Activated CD4-positive, alpha-beta T cell treated with anti-CD3 and anti-CD28 coated beads, Interleukin-2, amount 10 ng/mL, durations not matched to agents 7 days and 5 days (primary cell): ENCODE data around the gene TMEM139. TPM values are rescaled to one million over a fixed set of nuclear protein-coding genes. Genes with fewer than 3 reads are reported as not detected.

Experiments
- CTCF ChIA-PET: fragments of 350-600 bp; sonication (Branson Sonifier 250); formaldehyde crosslinking; loops from one replicate; lab custom pipeline; 2021; ENCODE audit warnings: antibody characterized with exemption; lab: Charles Lee
- POLR2A ChIA-PET: fragments of 350-600 bp; sonication (Branson Sonifier 250); formaldehyde crosslinking; loops from one replicate; lab custom pipeline; 2021; ENCODE audit warnings: antibody characterized with exemption; lab: Charles Lee
- DNase-seq: peaks from one replicate; pipeline ENCODE4 v3.0.0-alpha.2; 2020
- H3K27ac Mint-ChIP-seq: one replicate; pipeline ENCODE4 v1.8.0; 2021; ENCODE audit warnings: mild to moderate bottlenecking, moderate library complexity, mixed read lengths
- H3K27me3 Mint-ChIP-seq: one replicate; pipeline ENCODE4 v1.8.0; 2021; ENCODE audit warnings: mixed read lengths
- H3K36me3 Mint-ChIP-seq: one replicate; pipeline ENCODE4 v1.8.0; 2021; ENCODE audit warnings: low read depth, mixed read lengths
- H3K4me1 Mint-ChIP-seq: one replicate; pipeline ENCODE4 v1.8.0; 2021; ENCODE audit warnings: mixed read lengths
- H3K4me3 Mint-ChIP-seq: one replicate; pipeline ENCODE4 v1.8.0; 2021; ENCODE audit warnings: mild to moderate bottlenecking, moderate library complexity, mixed read lengths
- H3K9me3 Mint-ChIP-seq: one replicate; pipeline ENCODE4 v1.8.0; 2021; ENCODE audit warnings: mixed read lengths
- total RNA-seq, 2 experiments: library from RNA; stranded (reverse); gene quantifications; one replicate each; pipeline ENCODE4 v1.2.3, GENCODE V29; 2021

Gene TMEM139
- total RNA-seq, 2 experiments from 2014 or later, result 0.29 to 0.57 TPM

DNA sequence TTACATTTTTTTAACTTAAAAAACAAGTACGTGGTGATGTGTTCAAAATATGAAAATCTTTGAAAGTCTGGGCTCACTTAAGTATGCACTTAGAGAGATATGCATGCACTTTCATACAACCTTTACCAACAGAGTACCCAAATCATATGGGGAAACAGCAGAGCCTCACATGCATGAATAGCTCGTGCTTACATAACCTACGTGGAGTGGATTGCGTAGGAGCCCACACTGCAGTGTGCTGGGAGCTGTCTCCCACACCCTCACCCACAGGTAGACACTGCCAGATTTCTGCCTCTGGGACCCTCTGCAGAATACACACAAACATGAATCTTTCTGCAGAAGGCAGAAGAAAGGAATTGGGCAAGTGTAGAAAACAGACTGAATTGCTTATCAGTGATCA is 31.7 kb downstream of the TMEM139 start:
- Mint-ChIP-seq H3K36me3 (peaks cover 20% of the 10 kb centered on the region), H3K9me3 (peaks cover 4% of the 10 kb centered on the region), H3K27me3 (peaks cover 8% of the 10 kb centered on the region), H3K4me1 (peaks cover 15% of the 10 kb centered on the region), H3K27ac (no peak overlapping the region), H3K4me3 (no peak overlapping the region)
- DNase-seq, result no peak
- CTCF ChIA-PET, result interaction anchor here (0.8 to 1.2 kb wide), 5 partner anchors 10 to 64 kb away, joined by 3 to 4 read pairs (median 3); no protein-coding TSS in a partner anchor
- POLR2A ChIA-PET, result no interaction called here

GRCh38 chr7:143318661-143319060 is 33.9 kb downstream of the TMEM139 start:
- Mint-ChIP-seq H3K4me3 (no peak overlapping the region), H3K36me3 (peaks cover 5% of the 10 kb centered on the region), H3K4me1 (peaks cover 6% of the 10 kb centered on the region), H3K27me3 (peaks cover 8% of the 10 kb centered on the region), H3K27ac (no peak overlapping the region), H3K9me3 (no peaks in the 10 kb centered on the region)
- POLR2A ChIA-PET, result no interaction called here
- CTCF ChIA-PET, result interaction anchor here (0.9 to 2.2 kb wide), 3 partner anchors 9 to 103 kb away, joined by 3 to 4 read pairs (median 3); no protein-coding TSS in a partner anchor
- DNase-seq, result no peak

DNA sequence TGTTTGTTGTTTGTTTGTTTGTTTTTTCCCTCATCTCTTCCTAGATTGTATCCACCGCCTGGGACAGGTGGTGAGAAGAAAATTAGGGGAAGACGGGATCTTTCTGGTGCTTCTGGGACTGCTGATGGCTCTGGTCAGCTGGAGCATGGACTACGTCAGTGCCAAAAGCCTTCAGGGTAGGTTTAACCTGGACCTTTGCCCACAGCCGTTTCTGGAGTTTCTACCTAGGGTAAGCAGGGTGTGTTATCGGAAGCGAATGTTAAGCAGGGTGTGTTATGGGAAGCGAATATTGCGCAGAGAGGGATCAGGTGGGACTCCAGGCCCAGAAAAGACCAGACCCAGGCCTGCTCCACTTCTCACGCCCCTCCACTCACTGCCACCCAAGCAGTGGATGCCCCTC is 35.9 kb downstream of the TMEM139 start:
- POLR2A ChIA-PET, result no interaction called here
- DNase-seq, result no peak
- Mint-ChIP-seq H3K27ac (no peak overlapping the region), H3K27me3 (peaks cover 8% of the 10 kb centered on the region), H3K9me3 (no peaks in the 10 kb centered on the region), H3K4me1 (peaks cover 14% of the 10 kb centered on the region), H3K4me3 (no peak overlapping the region), H3K36me3 (no peaks in the 10 kb centered on the region)
- CTCF ChIA-PET, result interaction anchor here (0.6 to 2.2 kb wide), 2 partner anchors 11 to 39 kb away, joined by 3 to 4 read pairs; no protein-coding TSS in a partner anchor

GRCh38 chr7:143321242-143321641 is 36.5 kb downstream of the TMEM139 start:
- H3K27ac Mint-ChIP-seq, result no peak overlapping the region
- CTCF ChIA-PET, result interaction anchor here (0.6 kb wide), 1 partner anchor 33 kb away, joined by 3 read pairs; the partner anchor contains the start of gene CASP2
- no peak overlapping the region for H3K4me3 Mint-ChIP-seq
- H3K36me3 Mint-ChIP-seq, result no peaks in the 10 kb centered on the region
- H3K4me1 Mint-ChIP-seq, result peaks cover 17% of the 10 kb centered on the region
- H3K27me3 Mint-ChIP-seq, result peaks cover 8% of the 10 kb centered on the region
- no peak for DNase-seq
- POLR2A ChIA-PET, result no interaction called here
- H3K9me3 Mint-ChIP-seq, result no peaks in the 10 kb centered on the region

- H3K9me3 Mint-ChIP-seq, result no peaks in the 10 kb centered on the region
- no peaks in the 10 kb centered on the region for H3K36me3 Mint-ChIP-seq
- peaks cover 8% of the 10 kb centered on the region for H3K27me3 Mint-ChIP-seq
- CTCF ChIA-PET, result interaction anchor here (0.6 kb wide), 1 partner anchor 34 kb away, joined by 3 read pairs; the partner anchor contains the start of gene CASP2
- DNase-seq, result no peak
- H3K4me1 Mint-ChIP-seq, result peaks cover 18% of the 10 kb centered on the region
- no peak overlapping the region for H3K27ac Mint-ChIP-seq
- no peak overlapping the region for H3K4me3 Mint-ChIP-seq
- POLR2A ChIA-PET, result no interaction called here
These were observed 37.0 kb downstream of the TMEM139 start for GRCh38 chr7:143321734-143322133.

DNA sequence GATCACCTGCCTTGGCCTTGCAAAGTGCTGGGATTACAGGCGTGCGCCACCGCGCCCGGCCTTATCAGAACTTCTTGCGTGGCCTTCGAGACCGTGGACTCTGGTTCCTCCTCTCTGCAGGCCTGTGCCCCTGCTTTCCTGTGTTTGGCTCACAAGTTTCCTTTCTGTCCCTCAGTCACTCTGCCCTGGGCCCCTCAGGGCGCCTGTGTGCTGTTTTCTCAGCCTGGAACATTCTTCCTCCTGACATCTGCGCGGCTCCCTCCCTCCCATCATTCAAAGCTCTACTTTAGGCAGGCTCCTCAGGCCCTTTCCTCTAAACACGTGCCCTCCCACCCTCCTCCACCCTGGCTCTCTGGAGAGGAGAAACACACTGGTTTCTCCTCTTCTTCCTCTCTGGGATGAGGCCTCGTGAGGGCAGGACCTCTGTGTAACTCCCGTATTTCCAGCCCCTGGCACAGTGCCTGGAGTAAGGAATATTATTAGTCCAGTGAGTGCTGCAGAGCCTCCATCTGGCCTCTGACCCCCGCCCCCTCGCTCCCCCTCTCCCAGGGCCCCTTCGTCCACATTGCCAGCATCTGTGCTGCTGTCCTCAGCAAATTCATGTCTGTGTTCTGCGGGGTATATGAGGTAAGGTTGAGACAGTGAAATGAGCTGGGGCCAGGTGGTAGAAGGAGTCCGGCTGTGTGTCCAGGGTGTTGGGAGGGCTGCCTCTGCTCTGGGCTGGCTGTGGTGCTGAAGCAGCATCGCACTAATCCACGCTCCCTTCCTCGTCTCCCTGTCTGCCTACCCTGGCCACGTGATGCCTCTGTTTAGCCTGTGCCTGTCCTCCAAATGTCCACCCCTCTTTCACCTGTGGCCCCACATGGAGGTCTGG is 38.2 kb downstream of the TMEM139 start:
- Mint-ChIP-seq H3K4me1 (peaks cover 16% of the 10 kb centered on the region), H3K27ac (peak overlapping the region; percentile 10), H3K4me3 (no peak overlapping the region), H3K27me3 (peaks cover 9% of the 10 kb centered on the region), H3K36me3 (no peaks in the 10 kb centered on the region), H3K9me3 (no peaks in the 10 kb centered on the region)
- no peak for DNase-seq
- ChIA-PET CTCF (interaction anchor here (1.7 kb wide), 1 partner anchor 23 kb away, joined by 5 read pairs; no protein-coding TSS in a partner anchor), POLR2A (no interaction called here)

- H3K9me3 Mint-ChIP-seq, result no peaks in the 10 kb centered on the region
- ChIA-PET POLR2A (no interaction called here), CTCF (interaction anchor here (1.5 to 1.7 kb wide), 2 partner anchors 24 to 60 kb away, joined by 4 to 5 read pairs; partner anchors contain the start of gene GSTK1)
- peaks cover 10% of the 10 kb centered on the region for H3K27me3 Mint-ChIP-seq
- no peak overlapping the region for H3K27ac Mint-ChIP-seq
- no peak for DNase-seq
- H3K36me3 Mint-ChIP-seq, result no peaks in the 10 kb centered on the region
- no peak overlapping the region for H3K4me3 Mint-ChIP-seq
- H3K4me1 Mint-ChIP-seq, result peaks cover 16% of the 10 kb centered on the region
These were observed 38.9 kb downstream of the TMEM139 start for GRCh38 chr7:143323653-143324052.

DNA sequence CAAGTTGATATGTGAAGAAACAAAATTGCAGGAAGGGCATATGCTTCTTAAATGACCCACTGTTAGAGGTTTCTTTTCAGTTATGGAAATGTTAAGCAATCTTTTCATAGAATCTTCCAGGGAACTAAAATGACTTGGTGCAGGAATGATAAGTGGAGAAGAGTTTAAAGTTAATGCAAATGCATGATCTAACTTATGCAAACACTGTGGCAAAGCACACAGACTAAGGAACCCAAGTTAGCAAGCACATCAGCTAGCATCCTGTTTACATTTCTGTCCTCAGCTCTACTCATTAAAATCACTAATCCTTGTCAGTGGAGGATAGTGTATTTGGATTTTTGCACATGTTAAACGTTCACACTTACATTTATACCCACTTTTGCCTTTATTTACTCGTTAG is 40.5 kb downstream of the TMEM139 start:
- Mint-ChIP-seq H3K36me3 (no peaks in the 10 kb centered on the region), H3K9me3 (no peaks in the 10 kb centered on the region), H3K27ac (peak overlapping the region; percentile 14), H3K4me3 (no peak overlapping the region), H3K27me3 (peaks cover 7% of the 10 kb centered on the region), H3K4me1 (peaks cover 16% of the 10 kb centered on the region)
- DNase-seq, result no peak
- ChIA-PET POLR2A (no interaction called here), CTCF (interaction anchor here (0.8 to 1.1 kb wide), 3 partner anchors 12 to 55 kb away, joined by 4 to 5 read pairs (median 4); no protein-coding TSS in a partner anchor)

GRCh38 chr7:143327903-143328302 is 43.1 kb downstream of the TMEM139 start:
- no peak overlapping the region for H3K4me3 Mint-ChIP-seq
- ChIA-PET CTCF (interaction anchor here (0.7 to 1.9 kb wide), 2 partner anchors 9 kb away, joined by 3 to 4 read pairs; no protein-coding TSS in a partner anchor), POLR2A (no interaction called here)
- H3K9me3 Mint-ChIP-seq, result no peaks in the 10 kb centered on the region
- H3K4me1 Mint-ChIP-seq, result peaks cover 16% of the 10 kb centered on the region
- no peak for DNase-seq
- no peak overlapping the region for H3K27ac Mint-ChIP-seq
- H3K27me3 Mint-ChIP-seq, result peaks cover 10% of the 10 kb centered on the region
- no peaks in the 10 kb centered on the region for H3K36me3 Mint-ChIP-seq

DNA sequence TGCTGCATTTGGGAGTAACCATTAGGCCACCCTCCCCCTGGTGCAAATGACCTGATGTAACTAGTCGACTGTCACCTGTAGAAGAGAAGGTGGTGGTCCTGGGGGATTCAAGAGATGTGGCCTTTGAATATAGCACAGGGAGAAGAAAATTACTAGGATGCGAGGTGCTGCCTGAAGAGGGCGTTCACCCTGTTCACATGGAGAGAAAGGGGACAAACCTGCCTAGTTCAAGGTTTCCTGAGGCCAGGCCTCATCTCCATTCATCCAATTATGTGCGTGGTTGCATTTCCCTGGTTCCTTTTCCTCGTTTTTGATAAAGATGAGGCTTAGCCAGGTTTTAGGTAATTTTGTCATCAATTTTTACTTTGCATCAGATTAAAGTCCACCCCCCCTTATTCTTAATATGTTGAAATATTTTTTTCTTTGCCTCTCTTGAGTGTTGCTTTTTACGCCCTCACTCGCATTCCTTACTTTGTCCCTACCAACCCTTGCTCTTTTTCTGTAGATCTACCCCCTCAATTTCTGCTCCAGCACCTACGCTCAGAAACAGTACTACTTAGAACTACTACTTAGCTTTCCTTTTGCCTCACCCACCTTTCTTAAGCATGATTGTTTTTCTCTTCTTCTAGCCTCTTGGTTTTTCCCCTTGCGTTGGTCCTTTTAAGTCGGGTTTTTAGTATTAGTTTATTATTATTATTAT is 44.9 kb downstream of the TMEM139 start:
- H3K36me3 Mint-ChIP-seq, result no peaks in the 10 kb centered on the region
- H3K9me3 Mint-ChIP-seq, result no peaks in the 10 kb centered on the region
- no peak overlapping the region for H3K27ac Mint-ChIP-seq
- POLR2A ChIA-PET, result no interaction called here
- CTCF ChIA-PET, result interaction anchor here (1.2 kb wide), 1 partner anchor 93 kb away, joined by 3 read pairs; no protein-coding TSS in a partner anchor
- H3K4me3 Mint-ChIP-seq, result no peak overlapping the region
- H3K27me3 Mint-ChIP-seq, result peaks cover 15% of the 10 kb centered on the region
- H3K4me1 Mint-ChIP-seq, result peaks cover 16% of the 10 kb centered on the region
- no peak for DNase-seq

DNA sequence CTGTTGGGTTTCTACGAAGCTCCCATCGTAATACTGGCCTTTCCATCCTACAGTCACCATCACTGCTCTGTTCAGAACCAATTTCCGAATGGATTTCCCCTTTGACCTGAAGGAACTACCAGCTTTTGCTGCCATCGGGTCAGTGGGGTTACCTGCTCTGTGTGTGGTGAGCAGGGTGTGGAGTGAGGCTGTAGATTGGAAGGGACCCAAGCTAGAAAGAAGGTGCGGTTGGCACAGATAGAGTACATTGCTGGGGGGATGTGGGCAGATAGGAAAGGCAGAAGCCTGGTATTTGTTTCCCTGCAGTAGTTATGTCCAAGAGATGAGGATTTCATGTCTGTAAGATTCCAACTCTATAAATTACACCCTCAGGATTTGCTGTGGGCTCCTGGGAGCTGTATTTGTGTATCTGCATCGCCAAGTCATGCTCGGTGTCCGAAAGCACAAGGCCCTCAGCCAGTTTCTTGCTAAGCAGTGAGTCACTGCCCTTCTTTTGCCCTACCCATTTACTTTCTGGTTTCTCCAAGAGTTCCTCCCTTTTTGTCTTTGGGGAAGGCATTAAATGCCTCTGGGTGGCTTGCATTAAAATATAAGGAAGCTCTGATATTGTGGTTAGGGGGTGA is 46.5 kb downstream of the TMEM139 start:
- DNase-seq, result no peak
- Mint-ChIP-seq H3K36me3 (no peaks in the 10 kb centered on the region), H3K4me1 (peaks cover 2% of the 10 kb centered on the region), H3K27ac (no peak overlapping the region), H3K27me3 (peaks cover 24% of the 10 kb centered on the region), H3K4me3 (no peak overlapping the region), H3K9me3 (no peaks in the 10 kb centered on the region)
- ChIA-PET POLR2A (no interaction called here), CTCF (interaction anchor here (0.6 to 1.3 kb wide), 2 partner anchors 11 to 110 kb away, joined by 3 read pairs; no protein-coding TSS in a partner anchor)

- Mint-ChIP-seq H3K9me3 (no peaks in the 10 kb centered on the region), H3K4me1 (no peaks in the 10 kb centered on the region), H3K27me3 (peaks cover 37% of the 10 kb centered on the region), H3K27ac (no peak overlapping the region), H3K4me3 (no peak overlapping the region), H3K36me3 (no peaks in the 10 kb centered on the region)
- DNase-seq, result no peak
- CTCF ChIA-PET, result interaction anchor here (0.7 to 2.4 kb wide), 3 partner anchors 11 to 576 kb away, joined by 3 to 10 read pairs (median 7); no protein-coding TSS in a partner anchor
- POLR2A ChIA-PET, result no interaction called here
These were observed 49.5 kb downstream of the TMEM139 start for GRCh38 chr7:143334244-143334643.
